Measurements from ENCODE around the gene USPL1.

The USPL1 gene

DNA sequence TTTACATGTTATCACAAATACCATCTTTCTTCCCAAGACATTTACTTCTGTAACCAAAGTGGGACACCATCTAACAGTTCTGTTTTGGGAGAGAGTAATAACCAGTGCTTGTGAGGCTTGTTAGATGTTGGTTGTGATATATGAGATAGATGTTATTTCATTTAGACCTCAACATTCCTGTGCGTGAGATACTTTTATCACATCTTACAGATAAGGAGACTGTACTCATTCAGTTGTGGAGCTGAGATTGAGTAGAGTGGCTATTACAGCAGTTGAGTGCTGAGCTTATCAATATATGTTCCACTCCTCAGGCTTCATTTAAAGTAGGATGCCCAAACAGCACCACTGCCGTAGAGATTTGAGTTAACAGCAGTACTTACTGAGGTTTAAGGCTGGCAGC, 43.1 kb downstream of the USPL1 start:
- TF ChIP-seq, protein P1, sequence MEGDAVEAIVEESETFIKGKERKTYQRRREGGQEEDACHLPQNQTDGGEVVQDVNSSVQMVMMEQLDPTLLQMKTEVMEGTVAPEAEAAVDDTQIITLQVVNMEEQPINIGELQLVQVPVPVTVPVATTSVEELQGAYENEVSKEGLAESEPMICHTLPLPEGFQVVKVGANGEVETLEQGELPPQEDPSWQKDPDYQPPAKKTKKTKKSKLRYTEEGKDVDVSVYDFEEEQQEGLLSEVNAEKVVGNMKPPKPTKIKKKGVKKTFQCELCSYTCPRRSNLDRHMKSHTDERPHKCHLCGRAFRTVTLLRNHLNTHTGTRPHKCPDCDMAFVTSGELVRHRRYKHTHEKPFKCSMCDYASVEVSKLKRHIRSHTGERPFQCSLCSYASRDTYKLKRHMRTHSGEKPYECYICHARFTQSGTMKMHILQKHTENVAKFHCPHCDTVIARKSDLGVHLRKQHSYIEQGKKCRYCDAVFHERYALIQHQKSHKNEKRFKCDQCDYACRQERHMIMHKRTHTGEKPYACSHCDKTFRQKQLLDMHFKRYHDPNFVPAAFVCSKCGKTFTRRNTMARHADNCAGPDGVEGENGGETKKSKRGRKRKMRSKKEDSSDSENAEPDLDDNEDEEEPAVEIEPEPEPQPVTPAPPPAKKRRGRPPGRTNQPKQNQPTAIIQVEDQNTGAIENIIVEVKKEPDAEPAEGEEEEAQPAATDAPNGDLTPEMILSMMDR (IDR thresholded peaks at IDR 0.05; ENCODE audit: insufficient read depth, low read length, poor library complexity, severe bottlenecking): no peak
- TF ChIP-seq EZH2phosphoT487 (conservative IDR thresholded peaks at IDR 0.05; ENCODE audit: low read length): no peak
- Histone ChIP-seq H3K9me2 (replicated peaks; ENCODE audit: insufficient read depth, low read length) (no peaks in the 10 kb centered on the region), H4K20me1 (ENCODE audit: low read depth, low read length) (no peaks in the 10 kb centered on the region), H3K27me3 (ENCODE audit: low read length) (no peaks in the 10 kb centered on the region), H3K4me2 (ENCODE audit: low read depth, low read length, poor library complexity, severe bottlenecking) (no peak overlapping the region), H3K4me3 (ENCODE audit: insufficient read depth, low read length, poor library complexity, severe bottlenecking) (no peak overlapping the region), H3K27ac (ENCODE audit: low read depth, low read length) (peak overlapping the region; percentile 63; the same call in 1 of the 2 replicates), H3K36me3 (ENCODE audit: low read length) (peaks cover 32% of the 10 kb centered on the region), H3K9me3 (ENCODE audit: insufficient read depth, low read length) (no peaks in the 10 kb centered on the region), H3K79me2 (ENCODE audit: insufficient read depth, low read length) (no peaks in the 10 kb centered on the region), H3F3A (ENCODE audit: insufficient read depth) (peaks cover 19% of the 10 kb centered on the region; the same call in 1 of the 2 replicates), H2AFZ (ENCODE audit: low read depth, low read length, severe bottlenecking) (no peak overlapping the region), H3K9ac (ENCODE audit: low read length) (no peak overlapping the region)

DNA sequence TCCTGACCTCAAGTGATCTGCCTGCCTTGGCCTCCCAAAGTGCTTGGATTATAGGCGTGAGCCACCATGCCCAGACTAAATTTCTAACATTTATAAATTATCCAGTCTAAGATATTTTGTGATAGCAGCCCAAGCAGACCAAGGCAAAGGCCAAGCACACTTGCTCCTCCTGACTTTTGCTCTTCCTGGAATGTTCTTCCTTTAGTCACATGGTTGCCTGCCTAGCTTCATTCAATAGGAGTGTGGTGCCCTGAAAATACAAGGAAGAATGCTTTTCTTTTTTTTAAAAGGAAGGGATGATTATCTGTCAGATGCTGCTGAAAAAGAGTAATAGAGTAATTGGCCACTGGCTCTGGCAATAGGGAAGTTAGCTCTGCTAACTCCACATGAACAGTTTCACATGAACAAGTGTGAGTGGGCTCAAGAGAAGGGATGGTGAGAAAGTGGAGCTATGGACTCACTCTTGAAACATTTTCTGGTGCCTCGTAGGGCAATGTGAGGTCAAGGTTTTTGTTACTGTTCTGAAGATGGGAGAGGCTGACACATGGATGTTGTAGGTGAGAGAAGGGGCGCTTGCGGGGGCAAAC, 47.1 kb downstream of the USPL1 start:
- Histone ChIP-seq H3K9ac (ENCODE audit: low read length) (no peak overlapping the region), H4K20me1 (ENCODE audit: low read depth, low read length) (no peaks in the 10 kb centered on the region), H3K27ac (ENCODE audit: low read depth, low read length) (no peak overlapping the region), H3K27me3 (ENCODE audit: low read length) (no peaks in the 10 kb centered on the region), H3K4me2 (ENCODE audit: low read depth, low read length, poor library complexity, severe bottlenecking) (no peak overlapping the region), H3K9me3 (ENCODE audit: insufficient read depth, low read length) (no peaks in the 10 kb centered on the region), H3F3A (ENCODE audit: insufficient read depth) (peaks cover 19% of the 10 kb centered on the region; the same call in 1 of the 2 replicates), H3K4me3 (ENCODE audit: insufficient read depth, low read length, poor library complexity, severe bottlenecking) (no peak overlapping the region), H3K79me2 (ENCODE audit: insufficient read depth, low read length) (no peaks in the 10 kb centered on the region), H2AFZ (ENCODE audit: low read depth, low read length, severe bottlenecking) (no peak overlapping the region), H3K36me3 (ENCODE audit: low read length) (peaks cover 4% of the 10 kb centered on the region; the same call in 1 of the 2 replicates), H3K9me2 (replicated peaks; ENCODE audit: insufficient read depth, low read length) (no peaks in the 10 kb centered on the region)
- TF ChIP-seq, protein P1 (IDR thresholded peaks at IDR 0.05; ENCODE audit: insufficient read depth, low read length, poor library complexity, severe bottlenecking): no peak
- TF ChIP-seq EZH2phosphoT487 (conservative IDR thresholded peaks at IDR 0.05; ENCODE audit: low read length): no peak

DNA sequence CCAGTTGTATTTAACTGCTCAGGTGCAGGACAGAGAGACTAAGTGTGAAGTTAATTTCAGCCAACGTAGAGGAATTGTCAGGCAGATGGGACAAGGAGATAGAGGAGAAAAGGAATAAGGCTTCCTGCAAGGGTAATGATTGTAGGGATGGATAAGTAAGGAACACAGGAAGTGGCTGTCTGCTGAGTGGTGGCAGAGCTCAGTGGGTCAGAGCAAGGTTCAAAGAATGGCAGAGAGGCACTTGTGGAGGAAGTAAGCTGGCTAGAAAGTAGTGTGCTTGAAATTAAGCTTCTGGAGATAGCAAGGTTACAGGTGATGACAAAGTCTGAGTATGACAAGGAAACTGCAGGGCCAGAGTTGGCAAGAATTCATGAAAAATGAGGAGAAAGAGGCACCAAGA, 47.9 kb downstream of the USPL1 start:
- Histone ChIP-seq H3F3A (ENCODE audit: insufficient read depth) (peaks cover 16% of the 10 kb centered on the region; the same call in 1 of the 2 replicates), H3K9ac (ENCODE audit: low read length) (no peak overlapping the region), H3K27me3 (ENCODE audit: low read length) (no peaks in the 10 kb centered on the region), H3K9me2 (replicated peaks; ENCODE audit: insufficient read depth, low read length) (no peaks in the 10 kb centered on the region), H4K20me1 (ENCODE audit: low read depth, low read length) (no peaks in the 10 kb centered on the region), H3K4me2 (ENCODE audit: low read depth, low read length, poor library complexity, severe bottlenecking) (no peak overlapping the region), H3K4me3 (ENCODE audit: insufficient read depth, low read length, poor library complexity, severe bottlenecking) (no peak overlapping the region), H3K27ac (ENCODE audit: low read depth, low read length) (no peak overlapping the region), H2AFZ (ENCODE audit: low read depth, low read length, severe bottlenecking) (no peak overlapping the region), H3K79me2 (ENCODE audit: insufficient read depth, low read length) (no peaks in the 10 kb centered on the region), H3K9me3 (ENCODE audit: insufficient read depth, low read length) (no peaks in the 10 kb centered on the region), H3K36me3 (ENCODE audit: low read length) (peaks cover 4% of the 10 kb centered on the region; the same call in 1 of the 2 replicates)
- TF ChIP-seq EZH2phosphoT487 (conservative IDR thresholded peaks at IDR 0.05; ENCODE audit: low read length): no peak
- TF ChIP-seq, protein P1 (IDR thresholded peaks at IDR 0.05; ENCODE audit: insufficient read depth, low read length, poor library complexity, severe bottlenecking): no peak

Measured in SU-DHL-6 (cell line).